Right hindlimb (tissue), 1 donor: ENCODE measurements around the gene FPGS.
A peak's percentile ranks its signal among the peaks of the same experiment; 100 is the strongest.
"Not testable (repeated sequence)": the region's sequence is repeated elsewhere in the genome, so short reads cannot be mapped to it uniquely, and the experiment has no call there.

Experiments
- DNase-seq: peaks from one replicate; pipeline ENCODE4 v3.0.0-alpha.2; 2018

Gene FPGS

GRCh38 chr9:127771570-127772189 lies 31.0 kb upstream of the FPGS start:
- DNase-seq: no peak

- no peak for DNase-seq
These were observed 30.1 kb upstream of the FPGS start for GRCh38 chr9:127772603-127773002.

- no peak for DNase-seq
These were observed 29.4 kb upstream of the FPGS start for GRCh38 chr9:127773272-127773671.

GRCh38 chr9:127773981-127774380 lies 28.7 kb upstream of the FPGS start:
- no peak for DNase-seq

- no peak for DNase-seq
These were observed 26.3 kb upstream of the FPGS start for GRCh38 chr9:127776195-127776923.

GRCh38 chr9:127776924-127777289 lies 25.8 kb upstream of the FPGS start:
- DNase-seq: no peak

GRCh38 chr9:127777368-127777980 lies 25.2 kb upstream of the FPGS start:
- no peak for DNase-seq

GRCh38 chr9:127778280-127779135 lies 24.2 kb upstream of the FPGS start, which contains the start of gene SH2D3C:
SH2D3C (minus strand) TSS chr9:127778666; CDS start chr9:127778627, 39 bp downstream.
- DNase-seq: peak; percentile 51

- no peak for DNase-seq
These were observed 23.3 kb upstream of the FPGS start for GRCh38 chr9:127779136-127779981.

GRCh38 chr9:127780126-127780885 lies 22.4 kb upstream of the FPGS start:
- no peak for DNase-seq

GRCh38 chr9:127780909-127781308 lies 21.8 kb upstream of the FPGS start:
- DNase-seq: not testable (repeated sequence)

GRCh38 chr9:127781806-127782205 lies 20.9 kb upstream of the FPGS start:
- no peak for DNase-seq

- DNase-seq: no peak
These were observed 19.3 kb upstream of the FPGS start for GRCh38 chr9:127783111-127784008.

- DNase-seq: peak; percentile 94
These were observed 17.4 kb upstream of the FPGS start for GRCh38 chr9:127785023-127785932.

- DNase-seq: peak; percentile 94
These were observed 16.5 kb upstream of the FPGS start, which contains the start of gene CDK9 for GRCh38 chr9:127785933-127786772. CDK9 (plus strand) TSS chr9:127786034; CDS start chr9:127786149, 115 bp downstream.

- no peak for DNase-seq
These were observed 15.9 kb upstream of the FPGS start for GRCh38 chr9:127786773-127787104.

GRCh38 chr9:127788337-127789011 lies 14.2 kb upstream of the FPGS start:
- DNase-seq: no peak

GRCh38 chr9:127789179-127789578 lies 13.5 kb upstream of the FPGS start:
- DNase-seq: no peak
